HEK293 (cell line): ENCODE results near the gene RELCH.

Experiments
- CTCF ChIA-PET: fragments of 350-600 bp; formaldehyde crosslinking; extraction: SDS; loops from one replicate; lab custom pipeline; 2021; ENCODE audit warnings: antibody characterized with exemption; lab: Yijun Ruan, JAX
- POLR2A ChIA-PET: fragments of 300-600 bp; formaldehyde crosslinking; extraction: SDS; loops from one replicate; lab custom pipeline; 2020; ENCODE audit warnings: antibody characterized with exemption, inconsistent platforms; lab: Yijun Ruan, JAX
- H3K27ac ChIP-seq: fragments of 200-500 bp; sonication (Bioruptor generic); 2 replicates; pipeline ENCODE4 v1.5.1; 2014; ENCODE audit warnings: low read depth, low read length, control low read depth, inconsistent platforms; ENCODE audit errors: extremely low read depth
- H3K36me3 ChIP-seq, 2 experiments: fragments of 200-500 bp in 1 of 2; sonication (Bioruptor generic) in 1 of 2; 1 replicate in 1 of 2; 2 replicates in 1 of 2; pipeline ENCODE4 v1.5.1; 2014 to 2017; ENCODE audit warnings: inconsistent platforms in 2 of 2, low read length in 2 of 2; ENCODE audit not compliant: control insufficient read depth in 2 of 2, insufficient read depth in 1 of 2
- H3K4me1 ChIP-seq: fragments of 200-500 bp; sonication (Bioruptor generic); 2 replicates; pipeline ENCODE4 v1.5.1; 2014; ENCODE audit warnings: mild to moderate bottlenecking, low read length, inconsistent platforms; ENCODE audit not compliant: control insufficient read depth, insufficient read depth
- H3K4me3 ChIP-seq: 2 replicates; pipeline ENCODE4 v1.5.1; 2011; ENCODE audit warnings: low read depth, mild to moderate bottlenecking, control low read depth, low read length, moderate library complexity
- H3K9me3 ChIP-seq: fragments of 200-500 bp; sonication (Bioruptor generic); 2 replicates; pipeline ENCODE4 v1.5.1; 2014; ENCODE audit warnings: low read depth, low read length, inconsistent platforms; ENCODE audit not compliant: control insufficient read depth, insufficient read depth
- BCL11B ChIP-seq: fragments of 450-650 bp; formaldehyde crosslinking; IDR thresholded peaks from 2 replicates; pipeline ENCODE4 v1.5.1; 2016; ENCODE audit warnings: low read depth, missing biosample characterization, missing genetic modification characterization
- GLI4 ChIP-seq: fragments of 450-650 bp; formaldehyde crosslinking; IDR thresholded peaks from 2 replicates; pipeline ENCODE4 v1.5.1; 2016; ENCODE audit warnings: missing biosample characterization, missing genetic modification characterization
- IKZF3 ChIP-seq: fragments of 450-650 bp; IDR thresholded peaks from 2 replicates; pipeline ENCODE4 v1.5.0; 2018; ENCODE audit warnings: missing biosample characterization, mild to moderate bottlenecking, missing genetic modification characterization, moderate library complexity
- MYNN ChIP-seq: fragments of 450-650 bp; formaldehyde crosslinking; IDR thresholded peaks from 2 replicates; pipeline ENCODE4 v1.5.1; 2016; ENCODE audit warnings: missing biosample characterization, missing genetic modification characterization, borderline replicate concordance
- SCRT1 ChIP-seq: fragments of 450-650 bp; formaldehyde crosslinking; IDR thresholded peaks from 2 replicates; pipeline ENCODE4 v1.5.1; 2016; ENCODE audit warnings: missing biosample characterization, missing genetic modification characterization, borderline replicate concordance
- SP2 ChIP-seq: fragments of 450-650 bp; formaldehyde crosslinking; IDR thresholded peaks from 2 replicates; pipeline ENCODE4 v1.5.1; 2016; ENCODE audit warnings: missing biosample characterization, missing genetic modification characterization
- ZBTB26 ChIP-seq: fragments of 450-650 bp; formaldehyde crosslinking; optimal IDR thresholded peaks from 2 replicates; pipeline ENCODE3; 2016; ENCODE audit warnings: missing biosample characterization, mild to moderate bottlenecking, missing genetic modification characterization
- ZBTB49 ChIP-seq: fragments of 450-650 bp; formaldehyde crosslinking; IDR thresholded peaks from 2 replicates; pipeline ENCODE4 v1.5.1; 2016; ENCODE audit warnings: missing biosample characterization, missing genetic modification characterization, low read depth
- ZFHX2 ChIP-seq: fragments of 450-650 bp; formaldehyde crosslinking; conservative IDR thresholded peaks from 2 replicates; pipeline ENCODE4 v1.5.1; 2016; ENCODE audit warnings: missing biosample characterization, missing genetic modification characterization
- ZFP3 ChIP-seq: fragments of 450-650 bp; formaldehyde crosslinking; IDR thresholded peaks from 2 replicates; pipeline ENCODE4 v1.5.1; 2016; ENCODE audit warnings: low read depth, missing biosample characterization, missing genetic modification characterization
- ZFP37 ChIP-seq: fragments of 450-650 bp; formaldehyde crosslinking; IDR thresholded peaks from 2 replicates; pipeline ENCODE4 v1.5.1; 2016; ENCODE audit warnings: missing biosample characterization, missing genetic modification characterization
- ZNF114 ChIP-seq: fragments of 450-650 bp; formaldehyde crosslinking; IDR thresholded peaks from 2 replicates; pipeline ENCODE4 v1.5.0; 2017; ENCODE audit warnings: missing biosample characterization, missing genetic modification characterization
- ZNF140 ChIP-seq: fragments of 450-650 bp; formaldehyde crosslinking; IDR thresholded peaks from 2 replicates; pipeline ENCODE4 v1.5.1; 2016; ENCODE audit warnings: missing biosample characterization, missing genetic modification characterization
- ZNF146 ChIP-seq: fragments of 450-650 bp; formaldehyde crosslinking; IDR thresholded peaks from 2 replicates; pipeline ENCODE4 v1.5.1; 2016; ENCODE audit warnings: missing biosample characterization, missing genetic modification characterization
- ZNF19 ChIP-seq: fragments of 450-650 bp; formaldehyde crosslinking; IDR thresholded peaks from 2 replicates; pipeline ENCODE4; 2016; ENCODE audit warnings: missing biosample characterization, missing genetic modification characterization, low read depth
- ZNF266 ChIP-seq: fragments of 450-650 bp; formaldehyde crosslinking; IDR thresholded peaks from 2 replicates; pipeline ENCODE4 v1.5.1; 2016; ENCODE audit warnings: missing biosample characterization, missing genetic modification characterization, low read depth
- ZNF335 ChIP-seq: fragments of 450-650 bp; formaldehyde crosslinking; conservative IDR thresholded peaks from 2 replicates; pipeline ENCODE4 v1.5.1; 2016; ENCODE audit warnings: missing biosample characterization, missing genetic modification characterization
- ZNF530 ChIP-seq: fragments of 450-650 bp; formaldehyde crosslinking; IDR thresholded peaks from 2 replicates; pipeline ENCODE4 v1.5.1; 2016; ENCODE audit warnings: low read depth, missing biosample characterization, missing genetic modification characterization
- ZNF558 ChIP-seq: fragments of 450-650 bp; formaldehyde crosslinking; IDR thresholded peaks from 2 replicates; pipeline ENCODE4 v1.5.1; 2016; ENCODE audit warnings: missing biosample characterization, missing genetic modification characterization
- ZNF707 ChIP-seq: fragments of 450-650 bp; formaldehyde crosslinking; IDR thresholded peaks from 2 replicates; pipeline ENCODE4 v1.5.1; 2016; ENCODE audit warnings: missing biosample characterization, missing genetic modification characterization
- ZNF777 ChIP-seq: fragments of 450-650 bp; formaldehyde crosslinking; IDR thresholded peaks from 2 replicates; pipeline ENCODE4 v1.5.1; 2017; ENCODE audit warnings: missing biosample characterization, missing genetic modification characterization, borderline replicate concordance
- ZNF785 ChIP-seq: fragments of 450-650 bp; formaldehyde crosslinking; IDR thresholded peaks from 2 replicates; pipeline ENCODE4 v1.5.1; 2016; ENCODE audit warnings: missing biosample characterization, missing genetic modification characterization
- ZNF792 ChIP-seq: fragments of 450-650 bp; formaldehyde crosslinking; IDR thresholded peaks from 2 replicates; pipeline ENCODE4 v1.5.1; 2016; ENCODE audit warnings: missing biosample characterization, missing genetic modification characterization
- ZSCAN23 ChIP-seq: fragments of 450-650 bp; formaldehyde crosslinking; IDR thresholded peaks from 2 replicates; pipeline ENCODE4 v1.5.1; 2016; ENCODE audit warnings: missing biosample characterization, missing genetic modification characterization
- ZXDB ChIP-seq: fragments of 450-650 bp; formaldehyde crosslinking; IDR thresholded peaks from 2 replicates; pipeline ENCODE4 v1.5.1; 2016; ENCODE audit warnings: missing biosample characterization, missing genetic modification characterization
- TF ChIP-seq, protein P1 (sequence below): fragments of 450-650 bp; formaldehyde crosslinking; IDR thresholded peaks from 2 replicates; pipeline ENCODE4 v1.5.1; 2016; ENCODE audit warnings: missing biosample characterization, missing genetic modification characterization
- TF ChIP-seq, protein P2 (sequence below): fragments of 450-650 bp; formaldehyde crosslinking; IDR thresholded peaks from 2 replicates; pipeline ENCODE4 v1.5.1; 2016; ENCODE audit warnings: missing biosample characterization, missing genetic modification characterization

The RELCH gene

GRCh38 chr18:62300359-62300963 lies 113.4 kb downstream of the RELCH start:
- Histone ChIP-seq H3K9me3 (no peaks in the 10 kb centered on the region), H3K36me3 (peaks cover 18 to 21% of the 10 kb centered on the region in 2 experiments), H3K4me1 (no peaks in the 10 kb centered on the region), H3K4me3 (no peak overlapping the region), H3K27ac (no peak overlapping the region)
- TF ChIP-seq ZNF530 (no peak), ZNF558 (tag by site-specific recombination) (no peak), ZNF785 (tag by site-specific recombination) (no peak), BCL11B (tag by site-specific recombination) (no peak), ZNF140 (tag by site-specific recombination) (no peak), SCRT1 (tag by site-specific recombination) (no peak), IKZF3 (tag by site-specific recombination) (no peak), ZNF707 (no peak)
- POLR2A ChIA-PET: no interaction called here
- CTCF ChIA-PET: interaction anchor here (0.6 to 1.8 kb wide), 3 partner anchors 11 to 49 kb away, joined by 3 to 6 read pairs (median 4); no protein-coding TSS in a partner anchor

GRCh38 chr18:62301322-62301721 lies 114.3 kb downstream of the RELCH start:
- CTCF ChIA-PET: interaction anchor here (0.5 kb wide), 1 partner anchor 13 kb away, joined by 3 read pairs; no protein-coding TSS in a partner anchor
- H3K4me1 ChIP-seq: no peaks in the 10 kb centered on the region
- TF ChIP-seq ZXDB (tag by site-specific recombination): no peak
- no peak for TF ChIP-seq GLI4 (tag by site-specific recombination)
- no peak for TF ChIP-seq ZNF792 (tag by site-specific recombination)
- no peak for TF ChIP-seq ZFHX2 (tag by site-specific recombination)
- TF ChIP-seq, protein P1, sequence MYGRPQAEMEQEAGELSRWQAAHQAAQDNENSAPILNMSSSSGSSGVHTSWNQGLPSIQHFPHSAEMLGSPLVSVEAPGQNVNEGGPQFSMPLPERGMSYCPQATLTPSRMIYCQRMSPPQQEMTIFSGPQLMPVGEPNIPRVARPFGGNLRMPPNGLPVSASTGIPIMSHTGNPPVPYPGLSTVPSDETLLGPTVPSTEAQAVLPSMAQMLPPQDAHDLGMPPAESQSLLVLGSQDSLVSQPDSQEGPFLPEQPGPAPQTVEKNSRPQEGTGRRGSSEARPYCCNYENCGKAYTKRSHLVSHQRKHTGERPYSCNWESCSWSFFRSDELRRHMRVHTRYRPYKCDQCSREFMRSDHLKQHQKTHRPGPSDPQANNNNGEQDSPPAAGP (tag by site-specific recombination): no peak
- no peak for TF ChIP-seq ZFP37
- no peak for TF ChIP-seq ZNF19 (tag by site-specific recombination)
- no peak for TF ChIP-seq ZNF146 (tag by site-specific recombination)
- no peak for TF ChIP-seq ZNF114 (tag by site-specific recombination)
- TF ChIP-seq SP2 (tag by site-specific recombination): no peak
- TF ChIP-seq ZNF777 (tag by site-specific recombination): no peak
- TF ChIP-seq ZNF335: no peak
- no peak for TF ChIP-seq ZFP3 (tag by site-specific recombination)
- TF ChIP-seq ZSCAN23 (tag by site-specific recombination): no peak
- no peak for TF ChIP-seq ZBTB49 (tag by site-specific recombination)
- no peak for TF ChIP-seq ZBTB26
- TF ChIP-seq MYNN: no peak
- TF ChIP-seq, protein P2, sequence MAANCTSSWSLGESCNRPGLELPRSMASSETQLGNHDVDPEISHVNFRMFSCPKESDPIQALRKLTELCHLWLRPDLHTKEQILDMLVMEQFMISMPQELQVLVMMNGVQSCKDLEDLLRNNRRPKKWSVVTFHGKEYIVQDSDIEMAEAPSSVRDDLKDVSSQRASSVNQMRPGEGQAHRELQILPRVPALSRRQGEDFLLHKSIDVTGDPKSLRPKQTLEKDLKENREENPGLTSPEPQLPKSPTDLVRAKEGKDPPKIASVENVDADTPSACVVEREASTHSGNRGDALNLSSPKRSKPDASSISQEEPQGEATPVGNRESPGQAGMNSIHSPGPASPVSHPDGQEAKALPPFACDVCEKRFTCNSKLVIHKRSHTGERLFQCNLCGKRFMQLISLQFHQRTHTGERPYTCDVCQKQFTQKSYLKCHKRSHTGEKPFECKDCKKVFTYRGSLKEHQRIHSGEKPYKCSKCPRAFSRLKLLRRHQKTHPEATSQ (tag by site-specific recombination): no peak
- TF ChIP-seq ZNF266 (tag by site-specific recombination): no peak
- TF ChIP-seq, all 188 proteins: peak for 0
- Histone ChIP-seq H3K4me3 (no peak overlapping the region), H3K9me3 (no peaks in the 10 kb centered on the region), H3K36me3 (peaks cover 17 to 21% of the 10 kb centered on the region in 2 experiments), H3K27ac (no peak overlapping the region)
- POLR2A ChIA-PET: no interaction called here
